Central memory CD4-positive, alpha-beta T cell (primary cell): ENCODE measurements around the gene FAM47B.

Source experiments
- DNase-seq: peaks from one replicate; pipeline ENCODE4 v3.0.0; 2022
- total RNA-seq, 3 experiments: gene quantifications; one replicate each; lab custom pipeline; 2026; lab: John Stamatoyannopoulos, UW

The FAM47B gene
- total RNA-seq = 0 reads per million in 3 experiments

DNA sequence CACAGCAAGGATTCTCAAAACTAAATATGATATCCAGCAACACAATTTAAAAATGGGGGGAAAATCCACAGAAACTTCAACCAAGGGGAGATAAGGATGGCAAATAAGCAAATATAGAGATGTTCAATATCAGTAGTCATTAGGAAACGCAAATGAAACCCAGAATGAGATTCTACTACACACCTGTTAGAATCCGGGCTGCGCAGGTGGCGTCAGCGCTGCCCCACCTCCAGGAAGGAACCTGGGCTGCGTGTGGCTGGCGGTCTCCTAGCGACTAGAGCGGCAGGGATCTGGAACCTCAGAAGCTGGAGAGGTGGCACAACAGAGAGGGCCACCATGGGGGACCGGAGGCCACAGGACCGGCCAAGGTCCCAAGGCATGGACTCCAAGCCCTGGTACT is at the start of gene FAM47B:
Gene FAM47B (plus strand): TSS at position 301 of the 400 bp plus-strand sequence. CDS start 36 bp downstream, at position 337.
- DNase-seq = no peak

DNA sequence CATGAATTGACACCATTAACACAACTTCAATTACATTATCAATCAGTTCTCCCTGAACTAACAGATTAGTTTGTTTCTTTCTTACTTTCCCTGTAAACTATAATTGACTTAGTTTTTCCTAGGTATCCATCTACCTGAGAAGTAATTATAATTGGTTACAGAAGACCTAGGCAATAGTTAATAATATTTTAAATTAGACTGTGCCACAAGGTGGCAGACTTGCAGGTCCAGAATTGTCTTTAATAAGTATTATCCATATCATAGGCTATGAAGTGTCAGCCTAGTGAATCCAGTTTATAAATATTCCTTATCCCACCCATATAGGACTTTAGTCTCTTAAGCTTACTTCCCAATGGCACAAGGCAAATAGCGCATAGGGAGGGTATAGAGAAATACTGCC is 48.9 kb upstream of the FAM47B start:
- no peak for DNase-seq

DNA sequence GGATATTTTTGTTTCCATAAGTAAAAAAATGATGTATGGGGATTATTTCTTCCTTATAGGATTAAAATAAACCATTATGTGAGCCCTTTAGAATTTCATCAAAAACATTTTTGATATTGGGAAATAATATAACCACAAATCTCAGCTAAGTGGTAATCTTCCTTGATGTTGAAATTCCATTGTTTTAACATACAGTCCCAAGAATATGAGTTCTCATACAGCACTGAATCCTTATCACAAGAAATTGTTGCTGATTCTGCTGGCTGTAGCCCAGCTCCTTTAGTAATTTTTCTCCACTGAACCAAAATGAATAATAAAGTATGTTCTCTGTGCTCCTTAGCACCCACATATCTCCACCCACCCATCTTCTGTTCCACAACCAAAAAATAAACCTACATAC is 41.9 kb upstream of the FAM47B start:
- no peak for DNase-seq

DNA sequence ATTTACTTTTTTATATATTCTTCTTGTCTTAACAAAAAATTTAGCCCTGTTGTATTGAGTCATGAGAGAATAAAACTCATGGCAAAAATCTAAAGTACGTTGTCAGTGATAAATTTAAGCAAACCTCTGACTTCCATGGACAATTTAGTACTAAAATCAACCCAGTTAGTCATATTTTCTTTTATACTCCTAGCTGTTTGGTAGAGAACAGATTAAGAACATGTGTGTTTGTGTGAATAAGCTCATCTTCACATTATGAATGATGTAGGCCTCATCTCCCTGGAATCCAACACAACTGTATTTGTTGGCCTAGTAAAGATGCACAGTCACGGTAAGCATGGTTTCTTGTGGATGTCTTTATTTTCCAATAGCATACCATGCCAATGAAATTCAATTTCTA is 40.8 kb upstream of the FAM47B start:
- no peak for DNase-seq

DNA sequence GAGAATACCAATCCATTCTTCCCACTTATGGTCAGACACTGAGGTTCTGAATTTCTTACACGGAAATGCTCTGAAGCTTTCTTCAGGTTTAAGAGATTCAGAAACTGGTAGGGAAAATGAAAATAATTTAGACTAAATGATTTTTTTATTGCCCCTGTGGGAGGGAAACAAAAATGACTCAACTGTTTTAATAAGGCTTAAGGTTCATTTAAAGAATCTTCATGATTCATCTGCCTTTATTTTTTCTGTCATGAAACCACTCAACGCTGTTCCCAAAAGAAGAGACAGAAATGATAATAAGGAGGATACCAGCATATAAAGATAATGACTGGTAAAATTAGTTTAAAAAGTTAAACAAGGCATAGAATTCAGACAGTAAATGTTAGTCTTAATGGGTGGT is 39.3 kb upstream of the FAM47B start:
- no peak for DNase-seq

DNA sequence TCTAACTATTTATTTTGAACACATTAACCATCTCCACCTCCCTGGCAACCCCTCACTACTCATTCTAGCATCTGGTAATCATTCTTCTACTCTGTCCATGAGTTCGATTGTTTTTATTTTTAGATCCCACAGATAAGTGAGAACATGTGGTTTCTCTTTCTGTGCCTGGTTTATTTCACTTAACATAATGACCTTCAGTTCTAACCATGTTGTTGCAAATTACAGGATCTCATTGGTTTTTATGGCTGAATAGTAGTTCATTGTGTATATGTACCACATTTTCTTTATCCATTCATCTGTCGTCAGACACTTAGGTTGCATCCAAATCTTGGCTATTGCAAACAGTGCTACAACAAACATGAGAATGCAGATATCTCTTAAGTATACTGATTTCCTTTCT is 33.4 kb upstream of the FAM47B start:
- no peak for DNase-seq

DNA sequence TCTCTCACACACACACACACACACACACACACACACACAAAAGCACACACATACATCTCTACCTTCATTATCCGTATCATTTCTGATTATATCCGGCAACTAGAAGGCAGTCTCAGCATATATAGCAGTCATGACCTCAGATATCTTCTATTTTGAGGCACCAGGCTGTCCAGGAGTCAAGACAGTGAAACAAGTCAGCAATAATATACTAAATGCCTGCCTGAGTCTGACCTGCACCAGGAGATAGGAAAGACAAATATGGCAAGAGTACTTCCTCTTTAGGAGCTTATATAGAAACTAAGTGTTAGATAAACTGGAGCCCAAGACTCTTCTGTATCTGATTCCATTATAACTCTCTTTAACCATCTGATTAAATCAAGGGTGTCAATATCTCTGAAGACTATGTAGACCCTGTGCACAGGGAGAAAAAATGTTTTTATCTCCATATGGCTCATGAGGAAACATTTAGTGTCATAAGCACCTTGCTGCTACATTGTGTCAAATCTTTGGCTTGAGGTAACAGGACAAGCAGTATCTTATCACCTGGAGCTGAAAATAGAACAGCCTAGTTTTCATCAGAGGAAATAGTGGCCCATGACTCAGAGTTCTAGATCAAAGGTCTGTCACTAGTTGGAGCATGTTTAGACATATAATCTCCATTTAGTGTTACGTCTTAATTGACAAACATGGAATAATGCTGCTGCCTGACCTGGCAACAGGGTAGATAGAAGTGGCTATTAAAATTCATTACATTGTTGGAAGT is 27.0 kb upstream of the FAM47B start:
- DNase-seq = no peak

DNA sequence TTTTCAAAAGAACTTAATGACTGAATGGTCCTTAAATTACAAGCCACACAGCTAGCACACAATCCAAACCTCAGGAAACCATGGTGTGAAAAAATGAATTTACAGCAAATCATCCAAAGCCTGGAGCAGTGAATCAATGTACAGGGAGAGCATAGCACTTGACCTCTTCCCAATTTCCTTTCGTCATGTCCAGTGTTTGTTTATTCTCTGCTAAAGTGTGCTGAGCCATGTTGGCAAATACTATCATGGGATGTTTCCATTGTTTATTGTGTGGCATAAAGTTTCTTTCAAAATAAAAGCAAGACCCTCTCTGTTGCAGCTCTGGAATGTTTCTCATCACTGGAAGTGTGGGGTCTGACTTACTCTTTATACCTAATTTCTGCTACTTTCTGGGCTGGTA is 25.4 kb upstream of the FAM47B start:
- DNase-seq = no peak

DNA sequence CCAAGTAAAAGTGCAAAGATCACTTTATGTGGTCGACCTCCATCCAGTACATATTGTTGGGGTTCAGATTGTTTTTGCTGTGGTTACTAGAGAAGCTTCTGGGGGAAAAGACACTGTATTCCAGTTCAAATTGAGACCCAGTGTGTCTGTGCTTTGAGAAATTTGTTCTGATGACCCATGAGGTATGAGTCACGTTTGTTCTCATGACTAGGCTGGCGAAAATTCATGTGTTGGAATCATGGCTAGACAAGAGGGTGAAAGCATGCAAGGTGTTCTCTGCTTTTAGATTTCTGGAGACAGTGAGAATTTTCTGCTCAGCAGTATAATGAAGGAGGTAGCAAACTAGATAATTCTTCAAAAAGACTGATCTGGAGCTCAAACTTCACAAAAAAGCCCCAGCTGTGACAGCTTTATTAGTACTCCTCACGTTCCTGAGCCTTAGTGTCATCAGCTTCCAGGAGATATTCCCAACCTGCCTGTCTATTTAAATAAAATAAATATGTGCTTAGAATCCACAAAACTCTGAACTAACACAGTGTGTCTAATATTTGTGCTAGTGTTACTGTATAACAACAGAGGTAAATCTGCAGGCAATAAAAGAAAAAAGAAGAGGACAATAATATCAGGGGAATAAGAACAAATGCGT is 24.4 kb upstream of the FAM47B start:
- DNase-seq = no peak

DNA sequence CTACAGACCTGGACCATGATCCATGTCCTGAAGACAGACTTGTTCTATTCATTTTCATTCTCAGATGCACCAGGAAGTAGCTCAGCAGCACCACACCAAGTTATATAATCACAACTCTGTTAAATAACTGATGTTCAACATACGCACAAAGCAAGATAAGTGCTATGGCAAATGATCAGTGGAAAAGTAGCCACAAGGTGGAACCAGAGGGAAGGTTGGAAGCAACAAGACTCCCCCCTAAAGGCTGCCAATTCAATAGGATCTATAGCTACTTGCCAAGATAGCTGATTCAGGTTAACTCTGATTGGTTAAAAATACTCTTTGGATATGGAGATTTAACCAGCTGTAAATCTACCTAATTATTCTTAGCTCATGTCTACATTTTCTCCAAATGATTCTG is 23.7 kb upstream of the FAM47B start:
- DNase-seq = no peak

DNA sequence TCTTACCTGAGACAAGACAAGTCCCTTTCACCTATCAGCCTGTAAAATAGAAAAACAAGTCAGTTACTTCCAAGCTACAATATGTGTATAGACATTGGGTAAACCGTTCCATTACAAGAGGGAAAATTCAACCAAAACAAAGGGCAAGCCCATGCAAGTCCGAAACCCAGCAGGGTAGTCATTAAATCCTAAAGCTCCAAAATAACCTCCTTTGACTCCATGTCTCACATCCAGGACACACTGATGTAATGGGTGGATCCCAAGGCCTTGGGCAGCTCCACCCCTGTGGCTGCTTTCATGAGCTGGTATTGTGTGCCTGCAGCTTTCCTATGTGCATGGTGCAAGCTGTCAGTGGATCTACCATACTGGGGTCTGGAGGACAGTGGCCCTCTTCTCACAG is 14.7 kb upstream of the FAM47B start:
- no peak for DNase-seq

DNA sequence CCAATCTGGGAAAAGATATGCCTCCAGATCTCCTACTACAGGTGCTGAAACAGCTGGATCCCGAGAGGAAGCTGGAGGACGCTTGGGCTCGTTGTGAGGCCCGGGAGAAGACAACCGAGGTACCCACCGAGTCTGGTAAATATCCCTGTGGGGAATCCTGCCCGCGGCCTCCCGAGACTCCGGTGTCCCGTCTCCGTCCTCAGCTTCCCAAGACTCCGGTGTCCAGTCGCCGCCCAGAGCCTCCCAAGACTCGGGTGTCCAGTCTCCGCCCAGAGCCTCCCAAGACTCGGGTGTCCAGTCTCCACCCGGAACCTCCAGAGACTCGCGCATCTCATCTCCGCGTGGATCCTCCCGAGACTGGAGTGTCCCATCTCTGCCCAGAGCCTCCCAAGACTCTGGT is 639 bp downstream of the FAM47B start:
- DNase-seq = no peak

DNA sequence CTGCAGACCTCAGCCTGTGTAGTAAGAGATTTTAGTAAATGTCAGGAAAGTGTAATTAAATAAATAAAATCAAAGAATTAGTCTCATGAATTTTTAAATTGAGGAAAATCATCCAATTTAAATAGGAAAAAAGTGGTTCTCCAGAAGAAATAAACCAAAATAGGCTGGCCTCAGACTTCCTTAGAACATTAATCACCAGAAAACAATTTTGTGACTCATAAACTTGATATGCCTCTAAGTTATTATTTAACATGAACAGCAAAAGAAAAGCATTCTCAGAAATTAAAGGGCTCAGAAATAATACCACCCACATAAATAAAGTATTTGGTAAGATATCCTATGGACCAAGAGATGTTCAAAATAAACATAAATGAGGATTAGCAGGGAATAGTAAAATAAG is 14.3 kb downstream of the FAM47B start:
- no peak for DNase-seq

DNA sequence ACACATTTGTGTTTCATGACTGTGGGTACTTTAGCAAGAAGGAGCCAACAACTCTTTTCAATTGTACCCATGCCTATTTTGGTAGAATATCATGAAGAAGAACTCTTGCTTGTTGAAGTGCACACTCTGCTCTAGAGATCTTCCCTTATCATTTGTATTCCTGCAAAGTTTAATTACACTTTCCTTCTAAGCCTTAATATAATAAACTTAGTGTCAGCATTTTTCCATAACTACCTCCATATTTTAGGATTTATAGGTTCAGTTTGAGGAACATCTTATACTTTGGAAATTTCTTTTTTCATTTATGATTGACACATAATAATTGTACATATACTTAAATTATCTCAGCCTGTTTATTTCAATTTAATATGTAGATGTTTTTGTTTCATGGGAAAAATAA is 19.1 kb downstream of the FAM47B start:
- no peak for DNase-seq

DNA sequence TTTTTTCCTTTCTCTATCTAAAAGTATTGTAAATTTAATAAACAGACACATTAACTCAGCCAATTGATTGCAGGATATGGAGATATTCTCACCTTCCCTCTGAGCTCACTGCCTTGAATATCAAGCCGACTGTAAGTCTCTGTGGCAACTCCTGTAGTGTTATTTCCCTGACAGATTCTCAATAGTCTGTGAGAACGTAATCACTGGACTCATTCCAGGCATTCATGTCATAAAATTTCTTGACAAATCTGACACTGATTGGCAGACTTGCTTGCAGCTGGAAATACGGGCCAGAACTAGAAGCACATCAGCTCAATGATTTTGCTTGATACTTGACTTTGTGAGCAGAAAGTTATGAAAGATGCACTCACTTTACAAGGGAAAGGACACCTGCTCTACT is 29.6 kb downstream of the FAM47B start:
- DNase-seq = no peak

DNA sequence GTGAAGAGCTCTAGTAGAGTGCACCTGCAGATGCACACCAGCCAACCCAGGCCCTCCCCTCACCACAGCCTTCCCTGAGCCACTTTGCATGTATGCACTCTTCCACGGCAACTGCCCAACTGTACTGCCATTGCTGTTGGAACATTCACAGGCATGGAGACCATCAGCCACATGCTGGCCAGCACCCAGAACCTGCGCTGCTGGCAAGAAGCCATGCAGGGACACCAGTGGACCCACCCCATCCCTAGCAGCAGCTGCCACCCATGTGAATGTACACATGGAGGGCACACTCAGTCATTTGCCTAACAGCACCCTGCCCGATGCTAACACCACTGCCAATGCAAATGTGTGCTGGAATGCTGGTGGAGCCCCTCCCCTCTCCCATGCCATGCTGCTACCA is 35.6 kb downstream of the FAM47B start:
- DNase-seq = no peak

DNA sequence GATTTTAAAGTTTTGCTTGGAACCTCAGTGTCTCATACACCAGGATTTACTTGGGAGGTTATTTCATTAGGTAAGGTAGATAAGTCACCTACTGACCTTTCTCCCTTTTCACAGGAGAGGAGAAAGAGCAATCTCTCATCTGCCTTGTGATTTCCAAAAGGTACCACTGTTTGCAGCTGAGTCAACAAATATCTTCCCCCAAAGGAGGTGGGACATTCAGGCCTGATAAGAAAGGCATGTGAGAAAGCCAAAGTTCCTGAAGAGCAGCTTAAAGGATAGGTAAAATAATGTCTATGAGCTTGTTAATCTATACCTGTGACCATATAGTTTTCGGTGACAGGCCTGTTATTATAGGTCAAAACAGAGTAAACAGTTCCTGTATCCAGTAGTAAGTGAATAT is 45.0 kb downstream of the FAM47B start:
- no peak for DNase-seq
